LoVo (cell line): Measurements from ENCODE around the gene ARL4C.

Experiments
- DNase-seq: peaks from one replicate; pipeline ENCODE4 v3.0.0-alpha.2; 2016; ENCODE audit warnings: low spot score

Gene ARL4C

GRCh38 chr2:234444893-234445292, 52.0 kb downstream of the ARL4C start:
- no peak for DNase-seq

- no peak for DNase-seq
These were observed 52.6 kb downstream of the ARL4C start for GRCh38 chr2:234444242-234444730.
